Immature natural killer cell (primary cell): ENCODE data around the gene MMP28. TPM values are rescaled to one million over a fixed set of nuclear protein-coding genes. Genes with fewer than 3 reads are reported as not detected.

Source experiments
- DNase-seq, 3 donors: peaks; one replicate each; pipeline ENCODE4 v3.0.0; 2022; ENCODE audit warnings: mixed read lengths in 1 of 3
- H3K27ac Mint-ChIP-seq, 6 donors: one replicate each; pipeline ENCODE4 v1.8.0; 2020; ENCODE audit warnings: mixed read lengths in 6 of 6, mild to moderate bottlenecking in 5 of 6, inconsistent platforms in 4 of 6, moderate library complexity in 3 of 6
- H3K27me3 Mint-ChIP-seq, 3 donors: one replicate each; pipeline ENCODE4 v1.8.0; 2020 to 2021; ENCODE audit warnings: low read depth in 3 of 3, mild to moderate bottlenecking in 3 of 3, mixed read lengths in 3 of 3, moderate library complexity in 3 of 3, inconsistent platforms in 1 of 3
- H3K36me3 Mint-ChIP-seq, 3 donors: one replicate each; pipeline ENCODE4 v1.8.0; 2020; ENCODE audit warnings: mixed read lengths in 3 of 3, inconsistent platforms in 2 of 3, mild to moderate bottlenecking in 2 of 3
- H3K4me1 Mint-ChIP-seq, 2 donors: one replicate each; pipeline ENCODE4 v1.8.0; 2020; ENCODE audit warnings: inconsistent platforms in 2 of 2, mild to moderate bottlenecking in 2 of 2, mixed read lengths in 2 of 2, moderate library complexity in 1 of 2
- H3K4me3 Mint-ChIP-seq, 5 donors: one replicate each; pipeline ENCODE4 v1.8.0; 2020; ENCODE audit warnings: mild to moderate bottlenecking in 5 of 5, mixed read lengths in 5 of 5, inconsistent platforms in 3 of 5, moderate library complexity in 3 of 5
- H3K9me3 Mint-ChIP-seq, 6 donors: one replicate each; pipeline ENCODE4 v1.8.0; 2020; ENCODE audit warnings: mild to moderate bottlenecking in 6 of 6, mixed read lengths in 6 of 6, inconsistent platforms in 4 of 6, moderate library complexity in 3 of 6
- polyA plus RNA-seq, 3 donors: library from polyadenylated mRNA; unstranded; fragments of 300-500 nt; fragmentation: Illumina TruSeq; gene quantifications; one replicate each; pipeline ENCODE4 v1.2.3, GENCODE V29; 2021

Gene MMP28
- polyA plus RNA-seq, 3 donors from 2014 or later, result not detected

DNA sequence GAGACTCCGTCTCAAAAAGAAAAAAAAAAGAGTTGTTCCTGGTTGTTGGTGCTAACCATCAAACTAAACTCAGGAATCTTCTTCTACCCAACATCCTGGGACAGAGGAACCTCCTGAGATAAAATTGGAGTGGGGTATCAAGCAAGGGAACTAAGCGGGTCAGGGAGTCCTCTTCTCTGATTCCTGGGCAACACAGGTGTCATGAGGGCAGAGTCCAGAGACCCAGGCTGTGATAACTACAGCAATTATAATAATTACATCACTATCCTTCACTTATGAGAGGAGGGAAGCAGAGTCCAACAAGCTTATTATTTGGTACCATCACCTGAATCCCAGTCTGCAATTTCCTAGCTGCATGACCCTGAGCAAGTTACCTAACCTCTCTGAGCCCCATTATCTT is 26.6 kb downstream of the MMP28 start:
- Mint-ChIP-seq H3K4me1 (peaks cover 7 to 9% of the 10 kb centered on the region in 2 donors), H3K9me3 (no peaks in the 10 kb centered on the region), H3K36me3 (no peaks in the 10 kb centered on the region), H3K27ac (no peak overlapping the region), H3K4me3 (no peak overlapping the region), H3K27me3 (peaks cover 2 to 5% (median 2%) of the 10 kb centered on the region in 3 donors)
- no peak for DNase-seq

DNA sequence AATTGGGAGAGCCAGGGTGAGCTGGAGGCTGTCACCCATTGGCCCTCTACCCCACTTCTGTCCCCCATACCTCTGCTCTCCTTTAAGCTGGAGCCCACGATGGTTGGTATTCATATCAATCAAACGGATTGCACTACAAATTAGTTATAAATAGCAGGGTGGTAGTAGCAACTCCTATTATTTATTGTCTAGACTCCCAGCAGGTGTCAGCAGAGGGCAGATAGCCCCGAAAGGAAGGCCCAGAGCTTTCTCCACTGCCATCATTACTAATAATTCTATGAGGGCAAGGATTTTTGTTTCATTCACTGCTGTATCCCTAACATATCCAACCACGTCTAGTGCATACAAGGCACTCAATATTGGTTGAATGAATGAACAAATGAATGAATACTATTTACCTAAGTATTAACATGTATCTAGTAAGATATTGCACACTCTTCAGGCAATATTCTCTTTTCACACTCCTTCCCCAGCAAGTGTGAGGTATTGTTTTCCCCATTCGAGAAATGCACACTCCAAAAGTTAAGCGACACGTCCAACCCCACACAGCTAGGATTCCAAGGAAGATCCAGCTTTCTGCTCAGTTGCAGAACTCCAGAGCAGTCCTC is 28.4 kb downstream of the MMP28 start:
- Mint-ChIP-seq H3K27ac (no peak overlapping the region), H3K9me3 (no peaks in the 10 kb centered on the region), H3K27me3 (peaks cover 2 to 5% (median 4%) of the 10 kb centered on the region in 3 donors), H3K4me1 (peaks cover 7 to 9% of the 10 kb centered on the region in 2 donors), H3K36me3 (no peaks in the 10 kb centered on the region), H3K4me3 (no peak overlapping the region)
- no peak for DNase-seq

DNA sequence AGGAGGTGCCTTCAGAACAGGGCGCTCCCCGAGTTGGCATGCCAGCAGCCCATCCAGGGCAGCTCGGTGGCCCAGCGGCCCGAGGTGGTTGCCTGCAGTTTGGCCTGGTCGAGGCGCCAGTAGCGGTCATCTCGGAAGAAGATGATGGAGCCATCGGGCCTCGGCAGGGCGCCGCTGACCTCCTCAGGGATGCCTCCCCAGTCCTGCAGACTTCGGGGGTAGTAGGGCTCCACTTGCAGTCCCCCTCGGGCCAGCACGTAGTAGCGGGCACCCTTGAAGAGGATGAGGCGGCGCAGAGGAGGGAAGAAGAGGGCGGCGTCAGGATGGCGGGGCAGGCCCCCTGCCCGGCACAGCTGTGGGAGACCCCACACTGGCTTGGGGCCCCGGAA is 29.0 kb downstream of the MMP28 start:
- Mint-ChIP-seq H3K4me1 (peaks cover 7 to 9% of the 10 kb centered on the region in 2 donors), H3K27me3 (peaks cover 2 to 5% (median 4%) of the 10 kb centered on the region in 3 donors), H3K36me3 (peaks cover 0 to 3% (median 0%) of the 10 kb centered on the region in 3 donors), H3K4me3 (no peak overlapping the region), H3K27ac (no peak overlapping the region), H3K9me3 (no peaks in the 10 kb centered on the region)
- no peak for DNase-seq

DNA sequence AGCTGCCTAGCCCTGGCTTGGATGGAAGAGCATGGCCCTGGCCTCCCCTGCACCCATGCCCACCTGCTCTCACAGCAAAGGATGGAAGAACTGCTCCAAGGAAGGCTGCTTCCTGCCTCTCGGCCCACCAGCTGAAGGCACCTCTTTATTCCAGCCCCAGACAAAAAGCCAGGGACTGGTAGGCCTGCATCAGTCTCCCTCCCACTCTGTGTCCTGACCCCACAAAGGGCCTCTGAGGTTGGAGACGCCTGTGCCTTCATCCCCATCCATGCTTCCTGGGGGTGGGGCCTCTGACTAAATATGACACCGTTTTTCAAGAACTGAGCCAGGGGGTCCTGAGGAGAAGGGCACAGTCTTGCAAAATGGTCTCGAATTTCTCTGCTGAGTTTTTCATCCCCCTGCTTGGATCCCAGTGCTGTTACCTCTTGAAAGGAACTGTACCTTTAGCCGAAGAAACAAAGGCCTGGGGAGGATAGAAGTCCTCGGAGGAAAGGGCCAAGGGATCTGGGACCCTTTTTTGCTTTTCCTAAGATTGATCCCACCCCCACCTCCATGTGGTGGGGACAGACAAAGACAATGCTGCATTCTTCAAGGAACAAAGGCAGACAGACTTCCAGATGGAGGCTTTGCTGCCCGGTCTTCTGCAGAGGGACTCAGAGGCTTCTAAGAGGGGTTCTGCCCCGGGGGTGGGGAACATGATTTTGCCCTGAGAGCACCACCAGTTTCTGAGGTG is 29.5 kb downstream of the MMP28 start:
- no peak for DNase-seq

DNA sequence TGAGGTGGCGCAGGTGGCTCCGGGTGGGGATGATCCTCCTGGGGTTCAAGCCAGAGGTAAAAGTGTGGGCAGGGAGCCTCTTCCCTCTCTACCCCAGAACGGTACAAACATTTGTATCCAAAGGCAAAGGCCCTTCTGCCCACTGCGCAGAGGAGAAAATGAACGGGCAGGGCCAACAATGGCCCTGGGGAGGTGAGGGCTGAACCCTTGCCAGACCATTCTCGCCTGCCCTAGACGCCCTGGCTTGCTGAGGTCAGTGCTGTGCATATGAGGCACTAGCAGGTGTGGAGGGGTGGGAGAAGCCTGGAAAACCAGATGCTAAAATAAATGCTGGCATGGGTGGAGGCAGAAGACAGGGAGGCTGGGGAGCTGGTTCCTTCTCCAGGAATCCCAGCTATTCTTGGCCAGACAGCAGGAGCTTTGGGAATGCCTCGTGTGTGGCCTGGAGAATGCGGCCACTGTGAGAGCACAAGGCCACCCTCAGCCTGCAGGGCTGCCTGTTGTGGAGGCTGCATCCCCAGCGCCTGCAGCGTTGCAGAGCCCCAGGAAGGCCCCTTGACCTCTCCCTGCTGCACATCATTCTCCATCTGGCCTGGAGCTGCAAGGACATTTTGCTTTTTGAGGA is 30.2 kb downstream of the MMP28 start:
- H3K27me3 Mint-ChIP-seq, result peaks cover 2 to 5% (median 4%) of the 10 kb centered on the region in 3 donors
- no peak for DNase-seq
- H3K27ac Mint-ChIP-seq, result peak overlapping the region in 3 of 6 donors; percentile 76 to 89 (median 87)
- no peaks in the 10 kb centered on the region for H3K9me3 Mint-ChIP-seq
- H3K4me1 Mint-ChIP-seq, result peaks cover 7 to 9% of the 10 kb centered on the region in 2 donors
- H3K4me3 Mint-ChIP-seq, result peak overlapping the region; percentile 55 to 96 (median 94)
- H3K36me3 Mint-ChIP-seq, result peaks cover 0 to 3% (median 0%) of the 10 kb centered on the region in 3 donors

More for the DNA sequence above, 29.5 kb downstream of the MMP28 start:
- no peak overlapping the region for H3K27ac Mint-ChIP-seq
- peaks cover 0 to 3% (median 0%) of the 10 kb centered on the region in 3 donors for H3K36me3 Mint-ChIP-seq
- H3K9me3 Mint-ChIP-seq, result no peaks in the 10 kb centered on the region
- peaks cover 7 to 9% of the 10 kb centered on the region in 2 donors for H3K4me1 Mint-ChIP-seq
- peak overlapping the region in 1 of 5 donors; percentile 27 for H3K4me3 Mint-ChIP-seq
- peaks cover 2 to 5% (median 4%) of the 10 kb centered on the region in 3 donors for H3K27me3 Mint-ChIP-seq

DNA sequence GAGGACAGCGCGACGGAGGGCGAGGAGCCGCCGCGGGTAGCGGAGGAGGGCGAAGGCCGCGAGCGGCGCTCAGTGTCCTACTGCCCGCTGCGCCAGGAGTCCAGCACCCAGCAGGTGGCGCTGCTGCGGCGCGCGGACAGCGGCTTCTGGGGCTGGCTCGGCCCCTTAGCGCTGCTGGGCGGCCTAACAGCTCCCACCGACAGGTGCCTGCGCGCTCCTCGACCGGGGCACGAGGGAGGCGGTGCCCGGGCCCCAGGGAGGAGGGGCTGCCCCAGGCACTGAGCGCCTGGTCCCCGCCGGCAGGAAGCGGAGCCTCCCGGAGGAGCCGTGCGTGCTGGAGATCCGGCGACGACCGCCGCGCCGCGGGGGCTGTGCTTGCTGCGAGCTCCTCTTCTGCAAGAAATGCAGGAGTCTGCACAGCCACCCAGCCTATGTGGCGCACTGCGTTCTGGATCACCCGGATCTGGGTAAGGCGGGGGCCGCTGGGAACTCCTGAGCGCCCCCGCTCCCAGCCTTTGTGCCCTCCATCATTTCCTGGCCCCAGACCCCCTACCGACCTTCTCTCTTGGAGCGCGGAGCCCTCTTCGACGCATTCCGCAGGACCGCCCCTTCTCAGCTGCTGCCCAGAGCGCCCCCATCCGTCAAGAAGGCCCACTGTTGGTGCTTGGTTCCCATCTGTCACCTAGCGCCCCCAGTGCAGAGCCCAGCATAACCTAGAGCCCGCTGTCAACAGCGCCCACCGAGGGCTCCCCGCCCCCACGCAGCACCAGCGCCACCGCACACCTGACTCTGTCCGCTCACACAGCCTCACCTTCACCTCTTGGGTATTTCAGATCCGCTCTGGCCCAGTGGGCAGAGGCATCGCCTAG is 31.1 kb downstream of the MMP28 start:
- DNase-seq, result peak; percentile 85 to 88 (median 87)
- H3K9me3 Mint-ChIP-seq, result no peaks in the 10 kb centered on the region
- H3K4me3 Mint-ChIP-seq, result peak overlapping the region; percentile 93 to 96 (median 96)
- H3K4me1 Mint-ChIP-seq, result peaks cover 7 to 9% of the 10 kb centered on the region in 2 donors
- peaks cover 2 to 4% (median 3%) of the 10 kb centered on the region in 3 donors for H3K27me3 Mint-ChIP-seq
- peaks cover 0 to 3% (median 0%) of the 10 kb centered on the region in 3 donors for H3K36me3 Mint-ChIP-seq
- H3K27ac Mint-ChIP-seq, result peak overlapping the region; percentile 76 to 93 (median 89)

DNA sequence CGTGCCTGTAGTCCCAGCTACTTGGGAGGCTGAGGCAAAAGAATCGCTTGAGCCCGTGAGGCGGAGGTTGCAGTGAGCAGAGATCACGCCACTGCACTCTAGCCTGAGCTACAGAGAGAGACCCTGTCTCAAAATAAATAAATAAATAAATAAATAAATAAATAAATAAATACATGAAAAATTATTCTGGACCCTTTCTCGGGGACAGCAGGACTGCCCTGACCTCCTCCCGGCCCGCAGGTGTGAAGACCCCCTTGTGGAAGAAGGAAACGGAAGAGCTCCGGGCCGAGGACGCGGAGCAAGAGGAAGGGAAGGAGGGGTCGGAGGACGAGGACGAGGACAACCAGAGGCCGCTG is 31.7 kb downstream of the MMP28 start:
- Mint-ChIP-seq H3K27ac (peak overlapping the region in 3 of 6 donors; percentile 23 to 49 (median 35)), H3K9me3 (no peaks in the 10 kb centered on the region), H3K4me1 (peaks cover 7 to 9% of the 10 kb centered on the region in 2 donors), H3K36me3 (peaks cover 0 to 3% (median 0%) of the 10 kb centered on the region in 3 donors), H3K27me3 (peaks cover 2 to 3% (median 2%) of the 10 kb centered on the region in 3 donors), H3K4me3 (peak overlapping the region; percentile 93 to 96 (median 96))
- no peak for DNase-seq

DNA sequence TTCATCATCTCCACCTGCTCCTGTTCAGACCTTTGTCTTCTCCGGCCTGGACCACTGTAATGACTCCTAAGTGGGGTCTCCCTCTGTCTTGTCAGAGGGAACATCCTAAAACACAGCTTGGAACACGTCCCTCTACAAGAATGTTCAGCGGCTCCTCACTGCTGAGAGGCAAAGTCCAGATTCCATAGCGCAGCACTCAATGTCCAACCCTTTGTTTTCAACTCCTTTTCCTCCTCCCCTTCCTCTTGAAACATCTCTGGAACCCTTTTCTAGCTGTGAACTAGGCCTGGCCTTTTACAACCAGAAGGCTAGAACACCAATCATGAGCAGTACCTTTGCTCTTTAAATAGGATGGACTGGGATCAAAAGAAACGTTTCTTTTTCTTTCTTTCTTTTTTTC is 33.8 kb downstream of the MMP28 start:
- DNase-seq, result no peak
- H3K36me3 Mint-ChIP-seq, result peaks cover 0 to 3% (median 0%) of the 10 kb centered on the region in 3 donors
- no peak overlapping the region for H3K27ac Mint-ChIP-seq
- H3K27me3 Mint-ChIP-seq, result peaks cover 0 to 3% (median 2%) of the 10 kb centered on the region in 3 donors
- peaks cover 7 to 9% of the 10 kb centered on the region in 2 donors for H3K4me1 Mint-ChIP-seq
- H3K4me3 Mint-ChIP-seq, result no peak overlapping the region
- H3K9me3 Mint-ChIP-seq, result no peaks in the 10 kb centered on the region

DNA sequence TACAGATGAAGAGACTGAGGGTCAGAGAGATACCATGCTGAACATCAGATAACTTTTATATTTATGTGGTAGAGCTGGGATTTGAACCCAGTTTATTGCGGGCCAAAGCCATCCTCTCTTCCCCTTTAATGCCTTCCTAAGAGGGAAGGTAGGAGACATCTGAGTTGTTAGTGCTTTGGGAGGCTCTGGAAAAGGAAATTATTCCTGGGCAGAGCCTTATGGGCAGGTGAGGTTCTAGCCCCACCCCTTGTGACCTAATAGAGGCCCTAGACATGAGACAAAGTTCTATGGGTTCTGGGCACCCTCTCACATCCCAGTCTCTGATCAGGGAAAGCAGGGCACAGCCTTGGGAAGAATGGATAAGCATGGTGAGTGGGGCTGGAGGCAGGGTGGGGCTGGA is 34.9 kb downstream of the MMP28 start, which contains the start of gene C17orf50:
Gene C17orf50 (plus strand): TSS at position 301 of the 400 bp plus-strand sequence. CDS start 55 bp downstream, at position 356.
- H3K27me3 Mint-ChIP-seq, result peaks cover 0 to 3% (median 2%) of the 10 kb centered on the region in 3 donors
- H3K4me1 Mint-ChIP-seq, result peaks cover 7 to 9% of the 10 kb centered on the region in 2 donors
- H3K27ac Mint-ChIP-seq, result no peak within 1 kb of the TSS
- no peaks in the 10 kb centered on the region for H3K9me3 Mint-ChIP-seq
- H3K36me3 Mint-ChIP-seq, result peaks cover 0 to 3% (median 0%) of the 10 kb centered on the region in 3 donors
- no peak for DNase-seq
- no peak within 1 kb of the TSS for H3K4me3 Mint-ChIP-seq

DNA sequence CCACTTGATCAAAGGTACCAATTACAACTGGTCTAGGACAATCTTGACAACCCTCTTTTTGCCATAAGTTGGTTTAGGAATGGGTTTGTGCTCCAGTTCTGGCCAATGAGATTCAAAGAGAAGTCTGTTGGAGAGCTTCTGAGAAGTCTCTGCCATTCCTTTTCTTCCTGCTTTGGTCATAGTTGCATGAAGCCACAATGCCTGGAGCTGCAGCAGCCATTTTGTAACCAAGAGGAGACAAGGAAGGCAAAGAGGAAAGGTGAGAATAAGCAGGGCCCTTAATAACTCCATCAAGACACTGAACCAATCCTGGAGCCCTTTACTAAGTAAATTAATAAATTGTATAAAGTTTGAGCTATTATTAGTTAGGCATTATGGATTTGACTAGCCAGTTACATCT is 38.2 kb downstream of the MMP28 start:
- no peak overlapping the region for H3K27ac Mint-ChIP-seq
- H3K4me1 Mint-ChIP-seq, result no peaks in the 10 kb centered on the region
- peaks cover 0 to 2% (median 0%) of the 10 kb centered on the region in 3 donors for H3K27me3 Mint-ChIP-seq
- H3K9me3 Mint-ChIP-seq, result no peaks in the 10 kb centered on the region
- peaks cover 0 to 3% (median 0%) of the 10 kb centered on the region in 3 donors for H3K36me3 Mint-ChIP-seq
- DNase-seq, result no peak
- no peak overlapping the region for H3K4me3 Mint-ChIP-seq

DNA sequence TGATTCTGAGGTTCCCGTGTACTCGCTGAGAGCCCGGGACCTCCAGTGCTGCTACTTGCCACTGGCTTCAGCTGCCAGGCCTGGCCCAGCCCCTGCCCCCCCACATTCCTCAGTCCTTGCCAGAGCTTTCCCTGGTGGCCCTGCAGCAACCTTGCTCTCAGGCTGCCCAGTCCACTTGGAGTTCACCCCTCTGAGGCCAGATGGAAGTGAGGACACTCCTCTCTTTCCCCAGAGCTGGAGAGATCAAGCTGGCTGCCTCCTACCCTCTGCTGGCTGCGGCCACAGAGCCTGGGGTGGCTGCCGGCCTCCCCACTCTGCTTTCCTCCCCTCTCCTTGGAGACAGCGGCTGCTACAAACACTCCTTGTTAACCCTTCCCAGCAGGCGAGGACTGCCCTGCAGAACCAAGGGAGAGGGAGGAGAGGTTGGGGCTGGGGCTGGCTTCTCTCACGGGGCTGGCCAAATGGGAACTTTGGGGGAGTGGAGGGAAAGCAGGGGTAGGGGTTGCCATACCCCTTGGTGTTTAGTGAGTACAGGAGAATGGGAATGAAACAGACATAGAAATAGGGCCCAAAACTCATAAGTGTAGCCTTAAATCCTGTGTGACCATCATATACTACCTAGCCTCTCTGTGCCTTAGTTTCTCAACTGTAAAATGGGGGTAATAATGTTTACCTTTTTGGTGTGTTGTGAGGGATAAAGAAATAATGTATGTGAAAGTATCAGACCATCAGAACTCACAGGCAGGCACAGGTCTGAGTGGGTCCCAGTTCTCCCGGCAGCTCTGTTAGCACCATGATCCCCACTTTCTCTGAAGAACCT is 42.3 kb downstream of the MMP28 start, which contains the start of gene GAS2L2:
Gene GAS2L2 (minus strand): TSS at position 295 of the 820 bp plus-strand sequence. CDS start 389 bp downstream, outside the sequence.
- peaks cover 0 to 3% of the 10 kb centered on the region in 2 donors for H3K4me1 Mint-ChIP-seq
- no peaks in the 10 kb centered on the region for H3K36me3 Mint-ChIP-seq
- H3K4me3 Mint-ChIP-seq, result no peak within 1 kb of the TSS
- no peak for DNase-seq
- no peaks in the 10 kb centered on the region for H3K9me3 Mint-ChIP-seq
- no peak within 1 kb of the TSS for H3K27ac Mint-ChIP-seq
- H3K27me3 Mint-ChIP-seq, result peaks cover 4 to 8% (median 8%) of the 10 kb centered on the region in 3 donors

DNA sequence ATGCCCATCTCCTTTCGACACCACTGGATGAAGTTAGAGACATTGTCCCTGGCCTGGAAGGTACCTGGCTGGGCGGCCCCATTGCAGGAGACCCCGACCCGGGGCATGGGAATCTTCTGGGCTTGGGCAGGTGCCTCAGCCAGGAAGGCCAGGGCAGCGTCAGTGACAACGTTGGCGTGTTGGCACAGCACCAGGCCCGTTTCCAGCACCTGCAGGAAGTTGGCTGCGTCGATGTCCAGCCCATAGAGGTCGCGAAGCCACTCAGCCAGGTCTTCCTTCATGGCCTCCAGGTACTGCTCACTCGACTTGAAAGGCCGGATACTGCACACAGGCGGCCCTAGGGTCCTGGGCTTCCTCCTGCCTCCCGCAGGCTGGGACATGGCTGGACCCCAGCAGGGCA is 43.0 kb downstream of the MMP28 start:
- H3K27ac Mint-ChIP-seq, result no peak overlapping the region
- H3K36me3 Mint-ChIP-seq, result no peaks in the 10 kb centered on the region
- no peak for DNase-seq
- H3K27me3 Mint-ChIP-seq, result peaks cover 5 to 10% (median 8%) of the 10 kb centered on the region in 3 donors
- no peaks in the 10 kb centered on the region for H3K9me3 Mint-ChIP-seq
- H3K4me3 Mint-ChIP-seq, result no peak overlapping the region
- peaks cover 0 to 3% of the 10 kb centered on the region in 2 donors for H3K4me1 Mint-ChIP-seq
